IMR-90 (cell line): Measurements from ENCODE around the gene TANGO6. TPM values are rescaled to one million over a fixed set of nuclear protein-coding genes. Genes with fewer than 3 reads are reported as not detected.

Experiments
- ATAC-seq: fragments of 200-7000 bp; cut with Tn5 transposase; 2 replicates; pipeline ENCODE4 v1.9.1; 2020; ENCODE audit warnings: low read depth, mild to moderate bottlenecking, moderate library complexity
- BruUV-seq: library from RNA; stranded (reverse); fragments of 400-500 nt; replicated peaks from 2 replicates; lab custom pipeline; 2021; lab: Mats Ljungman, UMichigan
- CTCF ChIA-PET: fragments of 300-600 bp; formaldehyde crosslinking; extraction: SDS; loops from one replicate; lab custom pipeline; 2021; ENCODE audit warnings: antibody characterized with exemption; lab: Yijun Ruan, JAX
- POLR2A ChIA-PET: fragments of 300-600 bp; sonication (Branson Sonifier 250); formaldehyde crosslinking; loops from one replicate; lab custom pipeline; 2022; ENCODE audit warnings: antibody characterized with exemption; ENCODE audit not compliant: unreplicated experiment; lab: Charles Lee
- DNase-seq: peaks from one replicate; pipeline ENCODE4 v3.0.0; 2013
- H2AFZ ChIP-seq: replicated peaks from 2 replicates; pipeline ENCODE3; 2013; ENCODE audit warnings: low read length, mild to moderate bottlenecking; ENCODE audit not compliant: poor library complexity
- H2AK5ac ChIP-seq: 2 replicates; pipeline ENCODE4 v1.6.1; 2013; ENCODE audit warnings: low read depth, low read length, inconsistent platforms
- H2AK9ac ChIP-seq: replicated peaks from 2 replicates; pipeline ENCODE3; 2013; ENCODE audit warnings: mild to moderate bottlenecking, low read depth, low read length, moderate library complexity; ENCODE audit not compliant: poor library complexity
- H2BK120ac ChIP-seq: 2 replicates; pipeline ENCODE4 v1.6.1; 2013; ENCODE audit warnings: low read depth, low read length, inconsistent platforms
- H2BK15ac ChIP-seq: 3 replicates; pipeline ENCODE4 v1.6.1; 2013; ENCODE audit warnings: low read depth, low read length, inconsistent platforms
- H2BK20ac ChIP-seq: 2 replicates; pipeline ENCODE4 v1.6.1; 2013; ENCODE audit warnings: low read depth, mild to moderate bottlenecking, inconsistent platforms, low read length, moderate library complexity
- H2BK5ac ChIP-seq: 2 replicates; pipeline ENCODE4 v1.6.1; 2013; ENCODE audit warnings: mild to moderate bottlenecking, low read depth, low read length, inconsistent platforms; ENCODE audit not compliant: poor library complexity, severe bottlenecking
- H3K14ac ChIP-seq: replicated peaks from 2 replicates; pipeline ENCODE4 v1.6.1; 2013; ENCODE audit warnings: low read depth, low read length, inconsistent platforms
- H3K18ac ChIP-seq: 2 replicates; pipeline ENCODE4 v1.6.1; 2013; ENCODE audit warnings: low read depth, low read length, control low read depth
- H3K23ac ChIP-seq: 2 replicates; pipeline ENCODE4 v1.6.1; 2013; ENCODE audit warnings: low read depth, low read length, inconsistent platforms
- H3K27ac ChIP-seq: 2 replicates; pipeline ENCODE4 v1.5.1; 2013; ENCODE audit warnings: mild to moderate bottlenecking, control low read depth, low read length; ENCODE audit not compliant: insufficient read depth
- H3K27me3 ChIP-seq: 2 replicates; pipeline ENCODE4 v1.6.1; 2013; ENCODE audit warnings: low read length; ENCODE audit not compliant: control insufficient read depth, insufficient read depth
- H3K36me3 ChIP-seq: 2 replicates; pipeline ENCODE4 v1.6.1; 2013; ENCODE audit warnings: low read length, mixed read lengths; ENCODE audit not compliant: control insufficient read depth, insufficient read depth
- H3K4ac ChIP-seq: 2 replicates; pipeline ENCODE4 v1.6.1; 2013; ENCODE audit warnings: low read depth, low read length, inconsistent platforms
- H3K4me1 ChIP-seq: 2 replicates; pipeline ENCODE4 v1.6.1; 2013; ENCODE audit warnings: low read length, mixed read lengths; ENCODE audit not compliant: control insufficient read depth, insufficient read depth
- H3K4me2 ChIP-seq: 2 replicates; pipeline ENCODE4 v1.6.1; 2013; ENCODE audit warnings: low read depth, mild to moderate bottlenecking, control low read depth, low read length, moderate library complexity
- H3K4me3 ChIP-seq: 2 replicates; pipeline ENCODE4 v1.5.1; 2013; ENCODE audit warnings: low read depth, mild to moderate bottlenecking, control low read depth, low read length, moderate library complexity; ENCODE audit not compliant: insufficient read depth
- H3K56ac ChIP-seq: 2 replicates; pipeline ENCODE4 v1.6.1; 2013; ENCODE audit warnings: low read length, inconsistent platforms; ENCODE audit not compliant: insufficient read depth; ENCODE audit errors: extremely low read depth
- H3K79me1 ChIP-seq, 2 experiments: 2 replicates each; pipeline ENCODE4 v1.6.1; 2013; ENCODE audit warnings: low read length in 2 of 2, inconsistent platforms in 1 of 2, low read depth in 1 of 2
- H3K9ac ChIP-seq: 2 replicates; pipeline ENCODE4 v1.6.1; 2013; ENCODE audit warnings: low read depth, low read length, control low read depth
- H3K9me1 ChIP-seq: 2 replicates; pipeline ENCODE4 v1.6.1; 2013; ENCODE audit warnings: low read length, inconsistent platforms; ENCODE audit not compliant: insufficient read depth
- H3K9me3 ChIP-seq: 2 replicates; pipeline ENCODE4 v1.6.1; 2013; ENCODE audit warnings: low read length; ENCODE audit not compliant: control insufficient read depth, insufficient read depth
- H4K20me1 ChIP-seq: 2 replicates; pipeline ENCODE4 v1.6.1; 2013; ENCODE audit warnings: low read length, inconsistent platforms; ENCODE audit not compliant: insufficient read depth
- H4K5ac ChIP-seq: 2 replicates; pipeline ENCODE4 v1.6.1; 2013; ENCODE audit warnings: mild to moderate bottlenecking, low read depth, low read length, control low read depth
- H4K8ac ChIP-seq, 2 experiments: 2 replicates each; pipeline ENCODE4 v1.6.1; 2013; ENCODE audit warnings: low read depth in 2 of 2, low read length in 2 of 2, control low read depth in 1 of 2, inconsistent platforms in 1 of 2
- H4K91ac ChIP-seq: 2 replicates; pipeline ENCODE4 v1.6.1; 2013; ENCODE audit warnings: low read depth, low read length, inconsistent platforms; ENCODE audit not compliant: insufficient read depth
- CEBPB ChIP-seq: IDR thresholded peaks from 2 replicates; pipeline ENCODE4 v1.6.1; 2012; ENCODE audit warnings: low read depth, low read length, improper control_type of control experiment
- FOS ChIP-seq: fragments of 150-350 bp; IDR thresholded peaks from 2 replicates; pipeline ENCODE4 v1.6.1; 2016; ENCODE audit warnings: low read depth, low read length
- MAFK ChIP-seq: IDR thresholded peaks from 2 replicates; pipeline ENCODE4 v1.6.1; 2012; ENCODE audit warnings: low read depth, low read length, improper control_type of control experiment
- MAZ ChIP-seq: IDR thresholded peaks from 2 replicates; pipeline ENCODE4 v1.6.1; 2012; ENCODE audit warnings: low read depth, mild to moderate bottlenecking, low read length, improper control_type of control experiment, moderate library complexity, borderline replicate concordance
- MXI1 ChIP-seq: IDR thresholded peaks from 2 replicates; pipeline ENCODE4 v1.6.1; 2012; ENCODE audit warnings: low read depth, mild to moderate bottlenecking, low read length, moderate library complexity, borderline replicate concordance
- NFE2L2 ChIP-seq: fragments of 150-350 bp; IDR thresholded peaks from 2 replicates; pipeline ENCODE4 v1.6.1; 2016; ENCODE audit warnings: low read depth, mild to moderate bottlenecking, low read length
- RAD21 ChIP-seq: IDR thresholded peaks from 2 replicates; pipeline ENCODE4 v1.6.1; 2012; ENCODE audit warnings: low read length, improper control_type of control experiment
- RFX5 ChIP-seq: IDR thresholded peaks from 2 replicates; pipeline ENCODE4 v1.8.0; 2012; ENCODE audit warnings: low read depth, mild to moderate bottlenecking, low read length, moderate library complexity
- USF2 ChIP-seq: fragments of 150-350 bp; IDR thresholded peaks from 2 replicates; pipeline ENCODE4 v1.6.1; 2017; ENCODE audit warnings: mild to moderate bottlenecking, antibody characterized with exemption, low read length, low read depth
- WGBS, 2 experiments: methylation state at CpG; one replicate each; pipeline versions ENCODE4 v1.1.5 to v1.1.7; 2013; ENCODE audit warnings: missing lambda C conversion rate in 2 of 2; ENCODE audit not compliant: insufficient read length in 1 of 2; ENCODE audit errors: extremely low coverage in 2 of 2; 5-methylcytosine and 5-hydroxymethylcytosine counted together
- dilution Hi-C: fragments of 300-500 bp; cut with HindIII; formaldehyde crosslinking; loops from one replicate; pipeline ENCODE4 v1.14.3; 2018; ENCODE audit warnings: low sequenced_read_pairs; ENCODE audit not compliant: unreplicated experiment
- in situ Hi-C: fragments of 300-500 bp; cut with MboI; formaldehyde crosslinking; loops from 3 replicates; pipeline ENCODE4 v1.14.3; 2019; ENCODE audit warnings: low sequenced_read_pairs, inconsistent platforms, mixed read lengths
- intact Hi-C: fragments of 100-400 bp; cut with micrococcal nuclease; formaldehyde crosslinking; loops from 2 replicates; pipeline ENCODE4 v1.10.0; 2022
- polyA plus RNA-seq, 3 experiments: library from polyadenylated mRNA; depleted of rRNA; stranded (reverse); fragments of >200 nt; gene quantifications; 2 replicates each; pipeline ENCODE4 v1.2.3, GENCODE V29; 2012; ENCODE audit warnings: low replicate concordance in 1 of 3
- total RNA-seq: library from RNA; depleted of rRNA; stranded (reverse); fragments of >200 nt; gene quantifications from 2 replicates; pipeline ENCODE4 v1.2.3, GENCODE V29; 2012
- TF ChIP-seq, protein P1 (sequence below): conservative IDR thresholded peaks from 2 replicates; pipeline ENCODE4 v1.5.1; 2012; ENCODE audit warnings: mild to moderate bottlenecking, low read depth, low read length, improper control_type of control experiment
- TF ChIP-seq, protein P2 (sequence below): fragments of 150-350 bp; IDR thresholded peaks from 2 replicates; pipeline ENCODE4 v1.6.1; 2016; ENCODE audit warnings: low read depth, mild to moderate bottlenecking, low read length, moderate library complexity, borderline replicate concordance

The TANGO6 gene
- total and polyA plus RNA-seq, 2 of the 4 experiments (the other 2 are of a cell fraction): 6.7 to 22.4 TPM

- Histone ChIP-seq H3K79me1 (no peaks in the 10 kb centered on the region), H2BK20ac (no peak overlapping the region), H3K27ac (no peak overlapping the region), H3K9me3 (no peaks in the 10 kb centered on the region), H2AK5ac (no peak overlapping the region), H3K4me1 (no peaks in the 10 kb centered on the region), H3K18ac (no peak overlapping the region), H2AFZ (no peak overlapping the region), H3K4ac (no peak overlapping the region), H4K8ac (no peak overlapping the region), H2BK15ac (no peak overlapping the region), H3K27me3 (no peaks in the 10 kb centered on the region), H3K23ac (no peak overlapping the region), H3K9ac (no peak overlapping the region), H2AK9ac (no peak overlapping the region), H3K36me3 (no peaks in the 10 kb centered on the region), H3K4me2 (no peak overlapping the region), H3K14ac (no peak overlapping the region), H4K91ac (no peak overlapping the region), H3K56ac (no peak overlapping the region), H3K4me3 (no peak overlapping the region), H4K5ac (no peak overlapping the region), H3K9me1 (no peaks in the 10 kb centered on the region), H4K20me1 (no peaks in the 10 kb centered on the region), H2BK120ac (no peak overlapping the region), H2BK5ac (no peak overlapping the region)
- ATAC-seq: no peak
- in situ Hi-C loops (no loop called here), dilution Hi-C loops (no loop called here), intact Hi-C loops (no loop called here)
- TF ChIP-seq, protein P1, sequence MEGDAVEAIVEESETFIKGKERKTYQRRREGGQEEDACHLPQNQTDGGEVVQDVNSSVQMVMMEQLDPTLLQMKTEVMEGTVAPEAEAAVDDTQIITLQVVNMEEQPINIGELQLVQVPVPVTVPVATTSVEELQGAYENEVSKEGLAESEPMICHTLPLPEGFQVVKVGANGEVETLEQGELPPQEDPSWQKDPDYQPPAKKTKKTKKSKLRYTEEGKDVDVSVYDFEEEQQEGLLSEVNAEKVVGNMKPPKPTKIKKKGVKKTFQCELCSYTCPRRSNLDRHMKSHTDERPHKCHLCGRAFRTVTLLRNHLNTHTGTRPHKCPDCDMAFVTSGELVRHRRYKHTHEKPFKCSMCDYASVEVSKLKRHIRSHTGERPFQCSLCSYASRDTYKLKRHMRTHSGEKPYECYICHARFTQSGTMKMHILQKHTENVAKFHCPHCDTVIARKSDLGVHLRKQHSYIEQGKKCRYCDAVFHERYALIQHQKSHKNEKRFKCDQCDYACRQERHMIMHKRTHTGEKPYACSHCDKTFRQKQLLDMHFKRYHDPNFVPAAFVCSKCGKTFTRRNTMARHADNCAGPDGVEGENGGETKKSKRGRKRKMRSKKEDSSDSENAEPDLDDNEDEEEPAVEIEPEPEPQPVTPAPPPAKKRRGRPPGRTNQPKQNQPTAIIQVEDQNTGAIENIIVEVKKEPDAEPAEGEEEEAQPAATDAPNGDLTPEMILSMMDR: no peak
- TF ChIP-seq FOS (no peak), RAD21 (no peak), MAZ (no peak), NFE2L2 (no peak), MXI1 (no peak), RFX5 (no peak), USF2 (no peak), CEBPB (no peak), MAFK (no peak)
- TF ChIP-seq, protein P2, sequence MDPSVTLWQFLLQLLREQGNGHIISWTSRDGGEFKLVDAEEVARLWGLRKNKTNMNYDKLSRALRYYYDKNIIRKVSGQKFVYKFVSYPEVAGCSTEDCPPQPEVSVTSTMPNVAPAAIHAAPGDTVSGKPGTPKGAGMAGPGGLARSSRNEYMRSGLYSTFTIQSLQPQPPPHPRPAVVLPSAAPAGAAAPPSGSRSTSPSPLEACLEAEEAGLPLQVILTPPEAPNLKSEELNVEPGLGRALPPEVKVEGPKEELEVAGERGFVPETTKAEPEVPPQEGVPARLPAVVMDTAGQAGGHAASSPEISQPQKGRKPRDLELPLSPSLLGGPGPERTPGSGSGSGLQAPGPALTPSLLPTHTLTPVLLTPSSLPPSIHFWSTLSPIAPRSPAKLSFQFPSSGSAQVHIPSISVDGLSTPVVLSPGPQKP: no peak
- POLR2A ChIA-PET: no interaction called here
- CTCF ChIA-PET: interaction anchor here (0.6 kb wide), 1 partner anchor 9 kb away, joined by 3 read pairs; no protein-coding TSS in a partner anchor
- DNase-seq: no peak
- no CpG with 5 or more reads among the region's 4 CpGs for whole genome bisulfite sequencing, 2 experiments
- no TSS peak for BruUV-seq
Observed at GRCh38 chr16:68961778-68962402, 118.6 kb downstream of the TANGO6 start.
